A673 (cell line): Measurements from ENCODE around the gene TTC39A.

Experiments
- CTCF ChIP-seq: fragments of 300-800, 200-600 bp; sonication (generic); conservative IDR thresholded peaks from 2 replicates; pipeline ENCODE4 v1.5.1; 2017; ENCODE audit warnings: low read depth, mild to moderate bottlenecking, antibody characterized with exemption, low read length, moderate library complexity, mixed read lengths
- EZH2 ChIP-seq: fragments of 200-600 bp; sonication (generic); IDR thresholded peaks from 2 replicates; pipeline ENCODE4 v1.6.1; 2017; ENCODE audit warnings: borderline replicate concordance, low read depth, mild to moderate bottlenecking, mixed read lengths, antibody characterized with exemption, low read length; ENCODE audit not compliant: poor library complexity, severe bottlenecking

DNA sequence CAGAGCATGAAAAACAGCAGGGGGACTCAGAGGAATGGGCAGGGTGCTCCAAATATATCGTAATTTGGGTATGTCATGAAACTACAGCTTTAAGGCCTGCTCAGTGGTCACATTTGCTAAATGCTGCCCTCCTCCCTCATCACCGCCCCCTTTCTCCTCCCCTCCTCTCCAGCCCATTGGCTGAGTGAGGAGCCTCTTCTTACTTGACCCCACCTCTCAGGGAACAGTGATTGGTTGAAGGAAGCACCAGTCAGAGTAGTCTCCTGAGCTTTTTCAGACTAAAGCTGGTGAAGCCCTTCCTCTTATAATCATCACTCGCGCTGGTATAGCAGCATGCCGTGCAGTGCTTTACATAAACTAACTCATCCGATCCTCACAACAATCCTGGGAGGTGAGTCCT lies 10.0 kb upstream of the TTC39A start:
- no peak for TF ChIP-seq CTCF
- no peak for TF ChIP-seq EZH2
